Measurements from ENCODE around the gene TRMT10A.

The TRMT10A gene

DNA sequence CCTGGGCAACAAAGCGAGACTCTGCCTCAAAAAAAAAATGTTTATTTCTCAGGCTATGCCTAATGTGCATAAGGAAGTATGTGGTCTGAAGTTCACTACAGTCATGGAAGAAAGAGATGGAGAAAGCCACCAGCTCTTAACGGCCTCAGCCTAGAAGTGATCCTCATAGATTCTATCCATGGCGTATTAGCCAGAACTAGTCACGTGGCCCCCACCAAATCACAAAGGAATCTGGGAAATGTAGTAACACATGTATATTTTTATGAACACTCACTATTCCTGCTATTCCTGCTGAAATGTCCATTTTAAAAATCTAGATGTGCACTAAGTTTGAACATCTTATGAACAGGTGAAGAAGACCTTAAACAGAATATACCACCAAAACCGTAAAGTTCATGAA is 44.6 kb upstream of the TRMT10A start:
- H2AFZ ChIP-seq (ENCODE audit: low read depth): no peak overlapping the region
- TF ChIP-seq, protein P1, sequence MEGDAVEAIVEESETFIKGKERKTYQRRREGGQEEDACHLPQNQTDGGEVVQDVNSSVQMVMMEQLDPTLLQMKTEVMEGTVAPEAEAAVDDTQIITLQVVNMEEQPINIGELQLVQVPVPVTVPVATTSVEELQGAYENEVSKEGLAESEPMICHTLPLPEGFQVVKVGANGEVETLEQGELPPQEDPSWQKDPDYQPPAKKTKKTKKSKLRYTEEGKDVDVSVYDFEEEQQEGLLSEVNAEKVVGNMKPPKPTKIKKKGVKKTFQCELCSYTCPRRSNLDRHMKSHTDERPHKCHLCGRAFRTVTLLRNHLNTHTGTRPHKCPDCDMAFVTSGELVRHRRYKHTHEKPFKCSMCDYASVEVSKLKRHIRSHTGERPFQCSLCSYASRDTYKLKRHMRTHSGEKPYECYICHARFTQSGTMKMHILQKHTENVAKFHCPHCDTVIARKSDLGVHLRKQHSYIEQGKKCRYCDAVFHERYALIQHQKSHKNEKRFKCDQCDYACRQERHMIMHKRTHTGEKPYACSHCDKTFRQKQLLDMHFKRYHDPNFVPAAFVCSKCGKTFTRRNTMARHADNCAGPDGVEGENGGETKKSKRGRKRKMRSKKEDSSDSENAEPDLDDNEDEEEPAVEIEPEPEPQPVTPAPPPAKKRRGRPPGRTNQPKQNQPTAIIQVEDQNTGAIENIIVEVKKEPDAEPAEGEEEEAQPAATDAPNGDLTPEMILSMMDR (conservative IDR thresholded peaks at IDR 0.05; ENCODE audit: low read depth, low read length): no peak
- no peak overlapping the region for H3K9ac ChIP-seq
- H3K79me2 ChIP-seq (ENCODE audit: insufficient read depth, low read depth): no peaks in the 10 kb centered on the region
- no peaks in the 10 kb centered on the region for H4K20me1 ChIP-seq (ENCODE audit: insufficient read depth)
- no peak overlapping the region for H3K4me3 ChIP-seq (IDR thresholded peaks at IDR 0.05; ENCODE audit: insufficient read depth, low read depth, low read length)
- H3K36me3 ChIP-seq (ENCODE audit: insufficient read depth): no peaks in the 10 kb centered on the region
- no peak overlapping the region for H3K4me2 ChIP-seq
- H3K27ac ChIP-seq: no peak overlapping the region
- H3K27me3 ChIP-seq (ENCODE audit: insufficient read depth, low read depth): no peaks in the 10 kb centered on the region
- H3K4me1 ChIP-seq (ENCODE audit: low read depth, poor library complexity, severe bottlenecking): no peaks in the 10 kb centered on the region

DNA sequence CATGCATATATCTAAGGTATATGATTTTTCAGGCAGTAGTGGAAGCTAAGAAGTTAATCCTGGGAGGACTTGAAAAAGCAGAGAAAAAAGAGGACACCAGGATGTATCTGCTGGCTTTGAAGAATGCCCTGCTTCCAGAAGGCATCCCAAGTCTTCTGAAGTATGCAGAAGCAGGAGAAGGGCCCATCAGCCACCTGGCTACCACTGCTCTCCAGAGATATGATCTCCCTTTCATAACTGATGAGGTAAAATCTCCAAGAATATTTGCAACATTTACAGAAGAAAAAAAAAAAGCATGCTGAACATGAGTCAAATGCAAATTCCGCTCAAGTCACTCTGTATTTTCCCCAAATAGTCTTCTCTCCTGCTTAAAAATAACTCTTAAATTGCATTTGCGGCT is 42.9 kb upstream of the TRMT10A start:
- TF ChIP-seq, protein P1 (conservative IDR thresholded peaks at IDR 0.05; ENCODE audit: low read depth, low read length): no peak
- Histone ChIP-seq H3K4me2 (no peak overlapping the region), H2AFZ (ENCODE audit: low read depth) (no peak overlapping the region), H4K20me1 (ENCODE audit: insufficient read depth) (no peaks in the 10 kb centered on the region), H3K4me3 (IDR thresholded peaks at IDR 0.05; ENCODE audit: insufficient read depth, low read depth, low read length) (no peak overlapping the region), H3K4me1 (ENCODE audit: low read depth, poor library complexity, severe bottlenecking) (no peaks in the 10 kb centered on the region), H3K36me3 (ENCODE audit: insufficient read depth) (no peaks in the 10 kb centered on the region), H3K27me3 (ENCODE audit: insufficient read depth, low read depth) (no peaks in the 10 kb centered on the region), H3K79me2 (ENCODE audit: insufficient read depth, low read depth) (no peaks in the 10 kb centered on the region), H3K9ac (no peak overlapping the region), H3K27ac (no peak overlapping the region)

DNA sequence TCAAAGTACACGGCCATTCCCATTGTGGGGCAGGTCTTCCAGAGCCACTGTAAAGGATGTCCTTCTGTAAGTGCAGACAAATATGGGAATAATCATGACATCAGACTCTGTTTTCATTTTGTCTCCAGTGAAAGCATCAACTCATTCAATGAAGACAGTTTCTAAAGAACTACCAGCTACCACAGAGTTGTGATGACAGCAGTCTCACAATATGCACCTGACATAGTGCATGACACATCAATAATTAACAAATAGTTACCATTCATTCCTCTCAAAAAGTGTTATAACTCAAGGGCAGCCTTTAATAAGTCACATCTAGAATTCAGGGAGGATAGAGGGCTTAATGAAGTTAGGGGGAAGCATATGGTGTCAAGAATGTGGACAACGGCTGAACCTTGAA is 31.0 kb upstream of the TRMT10A start:
- Histone ChIP-seq H4K20me1 (ENCODE audit: insufficient read depth) (no peaks in the 10 kb centered on the region), H3K27me3 (ENCODE audit: insufficient read depth, low read depth) (no peaks in the 10 kb centered on the region), H3K4me2 (no peak overlapping the region), H3K79me2 (ENCODE audit: insufficient read depth, low read depth) (no peaks in the 10 kb centered on the region), H3K36me3 (ENCODE audit: insufficient read depth) (no peaks in the 10 kb centered on the region), H3K4me3 (IDR thresholded peaks at IDR 0.05; ENCODE audit: insufficient read depth, low read depth, low read length) (no peak overlapping the region), H3K4me1 (ENCODE audit: low read depth, poor library complexity, severe bottlenecking) (no peaks in the 10 kb centered on the region), H3K9ac (no peak overlapping the region), H3K27ac (no peak overlapping the region), H2AFZ (ENCODE audit: low read depth) (no peak overlapping the region)
- TF ChIP-seq, protein P1 (conservative IDR thresholded peaks at IDR 0.05; ENCODE audit: low read depth, low read length): no peak

DNA sequence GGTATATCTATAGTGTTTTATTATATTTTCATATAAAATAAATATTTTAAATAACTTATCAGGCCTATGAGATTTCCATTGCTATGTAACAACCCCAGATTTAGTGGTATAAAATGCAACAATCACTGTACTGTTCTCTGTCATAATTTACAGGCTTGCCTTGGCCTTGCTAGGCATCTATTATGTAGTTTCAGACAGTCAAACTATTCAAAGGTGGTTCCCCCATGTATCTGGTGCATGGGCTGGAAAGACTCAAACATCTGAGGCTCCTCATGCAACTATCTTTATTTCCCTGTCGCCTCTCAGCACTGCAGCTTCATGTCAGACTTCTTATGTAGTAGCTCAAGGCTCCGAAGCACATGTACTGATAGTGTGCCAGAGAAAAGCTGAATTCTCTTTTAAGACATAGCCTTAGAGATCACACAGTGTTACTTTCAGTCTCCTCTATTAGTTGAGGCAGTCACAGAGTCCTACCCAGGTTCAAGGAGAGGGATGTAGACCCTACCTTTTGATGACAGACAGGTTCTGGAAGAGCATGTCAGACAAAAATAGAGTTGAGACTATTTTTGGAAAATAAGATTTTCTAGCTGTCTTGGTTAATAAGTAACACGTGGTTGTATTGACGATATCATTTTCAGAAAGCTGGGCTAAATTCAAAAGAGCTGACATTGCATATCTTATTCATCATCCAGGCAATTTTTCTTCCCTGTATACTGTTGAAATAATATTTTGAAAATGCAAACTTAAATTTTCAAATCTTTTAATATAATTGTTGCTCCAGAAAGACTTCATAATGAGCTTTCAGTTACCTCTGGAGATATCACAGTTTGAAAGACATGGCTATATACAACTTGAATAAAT is 30.2 kb upstream of the TRMT10A start:
- Histone ChIP-seq H3K27ac (no peak overlapping the region), H2AFZ (ENCODE audit: low read depth) (no peak overlapping the region)
- TF ChIP-seq, protein P1 (conservative IDR thresholded peaks at IDR 0.05; ENCODE audit: low read depth, low read length): no peak

More for the DNA sequence above, 30.2 kb upstream of the TRMT10A start:
- H3K4me3 ChIP-seq (IDR thresholded peaks at IDR 0.05; ENCODE audit: insufficient read depth, low read depth, low read length): no peak overlapping the region
- no peak overlapping the region for H3K9ac ChIP-seq
- H3K27me3 ChIP-seq (ENCODE audit: insufficient read depth, low read depth): no peaks in the 10 kb centered on the region
- H3K4me2 ChIP-seq: no peak overlapping the region
- no peaks in the 10 kb centered on the region for H3K79me2 ChIP-seq (ENCODE audit: insufficient read depth, low read depth)
- H3K36me3 ChIP-seq (ENCODE audit: insufficient read depth): no peaks in the 10 kb centered on the region
- H3K4me1 ChIP-seq (ENCODE audit: low read depth, poor library complexity, severe bottlenecking): no peaks in the 10 kb centered on the region
- no peaks in the 10 kb centered on the region for H4K20me1 ChIP-seq (ENCODE audit: insufficient read depth)

Data from KMS-11 (cell line).